H1 (cell line): Measurements from ENCODE around the gene PHYH. TPM values are rescaled to one million over a fixed set of nuclear protein-coding genes. Genes with fewer than 3 reads are reported as not detected.

ENCODE experiments used
- CTCF ChIA-PET: fragments of 300-600 bp; sonication (Branson Sonifier 250); formaldehyde crosslinking; loops from one replicate; lab custom pipeline; 2021; ENCODE audit not compliant: partially characterized antibody; lab: Charles Lee
- POLR2A ChIA-PET: fragments of 300-600 bp; sonication (Branson Sonifier 250); formaldehyde crosslinking; loops from one replicate; lab custom pipeline; 2021; ENCODE audit warnings: inconsistent platforms; ENCODE audit not compliant: partially characterized antibody; lab: Charles Lee
- DNase-seq, 2 experiments: peaks; one replicate each; pipeline versions ENCODE4 v3.0.0 to v3.0.0-alpha.2; 2010 to 2022; ENCODE audit warnings: low spot score in 2 of 2, low read depth in 1 of 2, mixed read lengths in 1 of 2
- FAIRE-seq: peaks from 2 replicates; lab custom pipeline; 2011; peaks lifted over from hg19 to GRCh38; lab: Jason Lieb, UNC
- H2AFZ ChIP-seq: 2 replicates; pipeline ENCODE4 v1.8.1; 2012; ENCODE audit warnings: low read length, inconsistent platforms
- H2AK5ac ChIP-seq: 2 replicates; pipeline ENCODE4 v1.6.1; 2013; ENCODE audit warnings: low read depth, low read length
- H2BK120ac ChIP-seq: replicated peaks from 2 replicates; pipeline ENCODE3; 2013; ENCODE audit warnings: low read depth, low read length, inconsistent platforms
- H2BK12ac ChIP-seq: 2 replicates; pipeline ENCODE4 v1.6.1; 2013; ENCODE audit warnings: low read depth, low read length
- H2BK15ac ChIP-seq: 2 replicates; pipeline ENCODE4 v1.6.1; 2013; ENCODE audit warnings: low read length
- H2BK20ac ChIP-seq: 2 replicates; pipeline ENCODE4 v1.6.1; 2013; ENCODE audit warnings: low read length
- H2BK5ac ChIP-seq: 2 replicates; pipeline ENCODE4 v1.6.1; 2013; ENCODE audit warnings: low read depth, low read length
- H3K14ac ChIP-seq: 2 replicates; pipeline ENCODE4 v1.6.1; 2013; ENCODE audit warnings: inconsistent platforms; ENCODE audit not compliant: insufficient read length
- H3K18ac ChIP-seq: 2 replicates; pipeline ENCODE4 v1.6.1; 2013; ENCODE audit warnings: low read length; ENCODE audit errors: extremely low read depth
- H3K23ac ChIP-seq: 2 replicates; pipeline ENCODE4 v1.6.1; 2013; ENCODE audit warnings: inconsistent platforms; ENCODE audit not compliant: insufficient read length
- H3K23me2 ChIP-seq: 2 replicates; pipeline ENCODE4 v1.6.1; 2013; ENCODE audit warnings: low read depth, low read length
- H3K27ac ChIP-seq: 2 replicates; pipeline ENCODE4 v1.6.1; 2011; ENCODE audit warnings: low read depth, low read length, inconsistent platforms
- H3K27me3 ChIP-seq, 4 experiments: replicated peaks in 1 of 4; 1 replicate in 1 of 4; 2 replicates in 3 of 4; pipeline versions ENCODE4 v1.6.1 to v1.8.1; 2011 to 2013; ENCODE audit warnings: low read length in 3 of 4, mild to moderate bottlenecking in 3 of 4, inconsistent platforms in 2 of 4, mixed read lengths in 2 of 4, moderate library complexity in 1 of 4; ENCODE audit not compliant: control insufficient read depth in 3 of 4, insufficient read depth in 3 of 4; ENCODE audit errors: extremely low read depth in 1 of 4
- H3K36me3 ChIP-seq, 4 experiments: 2 replicates each; pipeline versions ENCODE4 v1.6.1 to v1.8.1; 2011 to 2013; ENCODE audit warnings: mild to moderate bottlenecking in 4 of 4, low read length in 3 of 4, moderate library complexity in 2 of 4, control low read depth in 1 of 4, inconsistent platforms in 1 of 4; ENCODE audit not compliant: insufficient read depth in 4 of 4, control insufficient read depth in 2 of 4
- H3K4ac ChIP-seq: replicated peaks from 2 replicates; pipeline ENCODE3; 2013; ENCODE audit warnings: low read length, low read depth, mixed read lengths, inconsistent platforms; ENCODE audit not compliant: insufficient read length
- H3K4me1 ChIP-seq, 4 experiments: replicated peaks in 1 of 4; 1 replicate in 1 of 4; 2 replicates in 3 of 4; pipeline versions ENCODE4 v1.6.1 to v1.8.1; 2011 to 2013; ENCODE audit warnings: low read length in 3 of 4, inconsistent platforms in 2 of 4, mixed read lengths in 1 of 4; ENCODE audit not compliant: insufficient read depth in 4 of 4, control insufficient read depth in 3 of 4
- H3K4me2 ChIP-seq, 2 experiments: 2 replicates each; pipeline versions ENCODE4 v1.6.1 to v1.8.1; 2011 to 2013; ENCODE audit warnings: low read depth in 2 of 2, low read length in 2 of 2, control low read depth in 1 of 2, inconsistent platforms in 1 of 2, mild to moderate bottlenecking in 1 of 2; ENCODE audit not compliant: insufficient read depth in 1 of 2
- H3K4me3 ChIP-seq, 4 experiments: fragments of 200-600, 300-600 bp in 1 of 4; sonication (generic), shearing (Covaris generic), sonication (Bioruptor Twin) in 1 of 4; 2 replicates each; pipeline versions ENCODE4 v1.5.1 to v1.8.1; 2011 to 2016; ENCODE audit warnings: low read length in 4 of 4, low read depth in 3 of 4, control low read depth in 2 of 4, inconsistent platforms in 2 of 4, mild to moderate bottlenecking in 2 of 4, mixed read lengths in 1 of 4, moderate library complexity in 1 of 4; ENCODE audit not compliant: insufficient read depth in 2 of 4; ENCODE audit errors: extremely low read depth in 1 of 4
- H3K56ac ChIP-seq: replicated peaks from 2 replicates; pipeline ENCODE3; 2013; ENCODE audit warnings: low read depth, mild to moderate bottlenecking, mixed read lengths, low read length, inconsistent platforms; ENCODE audit not compliant: insufficient read length
- H3K79me1 ChIP-seq: 2 replicates; pipeline ENCODE4 v1.6.1; 2013; ENCODE audit warnings: low read depth, low read length, control low read depth
- H3K79me2 ChIP-seq, 2 experiments: 2 replicates each; pipeline versions ENCODE4 v1.6.1 to v1.8.1; 2012 to 2013; ENCODE audit warnings: low read length in 2 of 2, mild to moderate bottlenecking in 2 of 2, inconsistent platforms in 1 of 2; ENCODE audit not compliant: insufficient read depth in 2 of 2, control insufficient read depth in 1 of 2
- H3K9ac ChIP-seq, 4 experiments: replicated peaks in 1 of 4; 1 replicate in 1 of 4; 2 replicates in 3 of 4; pipeline versions ENCODE4 v1.6.1 to v1.8.1; 2011 to 2013; ENCODE audit warnings: low read depth in 3 of 4, low read length in 3 of 4, control low read depth in 2 of 4, mild to moderate bottlenecking in 2 of 4, moderate library complexity in 2 of 4, inconsistent platforms in 1 of 4; ENCODE audit errors: extremely low read depth in 1 of 4
- H3K9me3 ChIP-seq, 2 experiments: 2 replicates each; pipeline versions ENCODE4 v1.6.1 to v1.8.1; 2012 to 2013; ENCODE audit warnings: mild to moderate bottlenecking in 2 of 2, moderate library complexity in 2 of 2, control low read depth in 1 of 2, inconsistent platforms in 1 of 2, low read depth in 1 of 2, low read length in 1 of 2, mixed read lengths in 1 of 2; ENCODE audit not compliant: insufficient read depth in 2 of 2
- H4K20me1 ChIP-seq, 2 experiments: replicated peaks in 1 of 2; 2 replicates each; pipeline versions ENCODE3 to v1.8.1; 2011 to 2013; ENCODE audit warnings: inconsistent platforms in 2 of 2, low read length in 2 of 2, mild to moderate bottlenecking in 1 of 2; ENCODE audit not compliant: insufficient read depth in 2 of 2, control insufficient read depth in 1 of 2
- H4K5ac ChIP-seq: 2 replicates; pipeline ENCODE4 v1.6.1; 2013; ENCODE audit warnings: low read length, low read depth, mixed read lengths, inconsistent platforms; ENCODE audit not compliant: insufficient read length
- H4K8ac ChIP-seq: 2 replicates; pipeline ENCODE4 v1.8.0; 2013; ENCODE audit warnings: mild to moderate bottlenecking, moderate library complexity, low read length, inconsistent platforms; ENCODE audit not compliant: insufficient read depth; ENCODE audit errors: extremely low read depth
- H4K91ac ChIP-seq: replicated peaks from 2 replicates; pipeline ENCODE3; 2013; ENCODE audit warnings: low read length, mixed read lengths, inconsistent platforms; ENCODE audit not compliant: insufficient read length
- CTBP2 ChIP-seq: IDR thresholded peaks from 2 replicates; pipeline ENCODE4 v1.7.0; 2011; ENCODE audit warnings: borderline replicate concordance, mild to moderate bottlenecking, moderate library complexity, mixed read lengths, low read length; ENCODE audit not compliant: insufficient read depth, insufficient read length
- EZH2 ChIP-seq: fragments of 200-600 bp; sonication (generic); IDR thresholded peaks from 2 replicates; pipeline ENCODE4 v1.7.1; 2012; ENCODE audit warnings: low read depth, mild to moderate bottlenecking, moderate library complexity, low read length, inconsistent platforms; ENCODE audit not compliant: severe bottlenecking
- POLR2A ChIP-seq, 2 experiments: IDR thresholded peaks; 1 replicate in 1 of 2; 2 replicates in 1 of 2; pipeline ENCODE4 v1.6.1; 2011; ENCODE audit warnings: low read depth in 2 of 2, low read length in 2 of 2, mild to moderate bottlenecking in 2 of 2; ENCODE audit errors: control extremely low read depth in 1 of 2
- POLR2AphosphoS5 ChIP-seq: IDR thresholded peaks from 2 replicates; pipeline ENCODE4 v1.6.1; 2011; ENCODE audit warnings: low read depth, low read length
- RNF2 ChIP-seq: fragments of 200-900, 300-1000 bp; sonication (generic); IDR thresholded peaks from 2 replicates; pipeline ENCODE4 v1.7.1; 2016; ENCODE audit warnings: borderline replicate concordance, low read depth, mild to moderate bottlenecking, antibody characterized with exemption, low read length; ENCODE audit not compliant: poor library complexity, severe bottlenecking; ENCODE audit errors: missing control alignments
- TAF1 ChIP-seq: IDR thresholded peaks from 2 replicates; pipeline ENCODE4 v1.6.1; 2011; ENCODE audit warnings: mild to moderate bottlenecking, low read depth, low read length
- WGBS, 2 experiments: shearing (Covaris generic) in 1 of 2; methylation state at CpG; one replicate each; pipeline versions ENCODE4 v1.1.6 to v1.1.7; 2013 to 2015; ENCODE audit warnings: low lambda C conversion rate in 2 of 2, mixed read lengths in 2 of 2, inconsistent platforms in 1 of 2, low coverage in 1 of 2, missing lambda C conversion rate in 1 of 2; ENCODE audit not compliant: insufficient replicate concordance in 2 of 2, insufficient coverage in 1 of 2, insufficient read length in 1 of 2; ENCODE audit errors: extremely low coverage in 1 of 2, missing lambda C conversion rate in 1 of 2; 5-methylcytosine and 5-hydroxymethylcytosine counted together
- polyA plus RNA-seq, 7 experiments: library from polyadenylated mRNA; depleted of rRNA in 3 of 7; stranded (reverse) in 5 of 7; unstranded in 2 of 7; fragments of >200 nt in 5 of 7; fragments of 200-250 nt in 2 of 7; gene quantifications; 1 replicate in 5 of 7; 2 replicates in 1 of 7; 4 replicates in 1 of 7; pipeline versions ENCODE4 v1.2.1 to v1.2.3, GENCODE V29; 2011 to 2013; ENCODE audit warnings: missing spikeins in 2 of 7, mixed read lengths in 2 of 7
- total RNA-seq: library from RNA; stranded (reverse); fragmentation: NEBNext Ultra II Directional; extraction: Animal tissue kit (Norgen Biotek cat#: 25700); gene quantifications from 2 replicates; pipeline ENCODE4 v1.2.1, GENCODE V29; 2021

PHYH gene
- total and polyA plus RNA-seq, 2 of the 8 experiments (the other 6 are each of a cell fraction or from before 2014, with no cell fraction given), result 22.0 to 22.7 TPM

DNA sequence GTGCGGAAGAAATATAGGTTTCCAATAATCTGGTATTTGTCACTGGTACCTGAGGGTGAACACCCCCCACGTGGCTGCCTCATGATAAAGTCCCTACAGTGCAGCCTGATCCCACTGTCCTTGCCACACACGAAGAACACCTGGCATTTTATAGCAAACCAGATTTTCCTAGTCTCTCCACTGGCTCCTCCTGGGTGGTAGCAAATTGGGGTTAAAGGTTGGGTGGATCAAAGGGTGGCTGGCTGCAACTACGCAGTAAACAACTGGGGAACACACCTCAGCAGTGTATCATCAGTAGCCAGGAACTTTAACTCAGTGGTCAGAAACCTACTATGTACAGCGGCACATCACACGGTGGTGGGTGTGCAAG is 37.9 kb upstream of the PHYH start:
- peaks cover 0 to 12% (median 5%) of the 10 kb centered on the region in 4 experiments; a peak in 4 of 7 replicates for H3K4me1 ChIP-seq
- H2BK20ac ChIP-seq, result no peak overlapping the region
- H4K91ac ChIP-seq, result no peak overlapping the region
- DNase-seq (no peak), FAIRE-seq (no peak)
- POLR2A ChIA-PET, result interaction anchor here (2.2 to 8.2 kb wide), 3 partner anchors 14 to 38 kb away, joined by 8 to 85 read pairs (median 34); partner anchors contain the start of genes PHYH and SEPHS1
- 91% methylated on average over 6 of the region's 6 CpGs; no CpG with 5 or more reads in 1 of the 2 experiments for WGBS, 2 experiments
- no peak for TF ChIP-seq TAF1
- no peak for TF ChIP-seq CTBP2
- TF ChIP-seq POLR2A (IDR thresholded peaks at IDR 0.05; ENCODE audit: control extremely low read depth in 1 of 2, low read depth in 2 of 2, low read length in 2 of 2), result peak in 1 of 2 experiments; percentile 39; a peak in 1 of 3 replicates
- TF ChIP-seq EZH2, result no peak
- TF ChIP-seq RNF2, result no peak
- peak; percentile 69; the same call in 1 of the 2 replicates for TF ChIP-seq POLR2AphosphoS5
- H3K4me3 ChIP-seq, result no peak overlapping the region
- no peak overlapping the region for H2BK5ac ChIP-seq
- peaks cover 24 to 90% of the 10 kb centered on the region in 2 experiments for H3K79me2 ChIP-seq
- H3K27ac ChIP-seq, result no peak overlapping the region; the same call in 1 of the 2 replicates
- no peak overlapping the region for H3K4ac ChIP-seq
- H2BK120ac ChIP-seq, result no peak overlapping the region
- H3K9me3 ChIP-seq, result no peaks in the 10 kb centered on the region
- no peak overlapping the region for H3K23ac ChIP-seq
- no peak overlapping the region for H2AK5ac ChIP-seq
- H3K14ac ChIP-seq, result no peak overlapping the region
- no peak overlapping the region for H4K8ac ChIP-seq
- no peak overlapping the region for H3K56ac ChIP-seq
- H3K9ac ChIP-seq, result no peak overlapping the region
- H3K36me3 ChIP-seq, result peaks cover 14 to 90% (median 48%) of the 10 kb centered on the region in 4 experiments
- H3K4me2 ChIP-seq, result no peak overlapping the region
- no peaks in the 10 kb centered on the region for H3K27me3 ChIP-seq
- no peak overlapping the region for H2AFZ ChIP-seq
- H4K20me1 ChIP-seq, result peaks cover 12 to 27% of the 10 kb centered on the region in 2 experiments
- CTCF ChIA-PET, result interaction anchor here (0.6 to 1.2 kb wide), 2 partner anchors 18 to 35 kb away, joined by 3 to 4 read pairs; no protein-coding TSS in a partner anchor
- no peaks in the 10 kb centered on the region for H3K23me2 ChIP-seq
- no peak overlapping the region for H2BK15ac ChIP-seq
- no peak overlapping the region for H4K5ac ChIP-seq
- H2BK12ac ChIP-seq, result no peak overlapping the region
- peaks cover 2% of the 10 kb centered on the region; the same call in 1 of the 2 replicates for H3K79me1 ChIP-seq
- H3K18ac ChIP-seq, result no peak overlapping the region
